WTC11 (cell line): ENCODE results near the gene DHRS1. TPM values are rescaled to one million over a fixed set of nuclear protein-coding genes. Genes with fewer than 3 reads are reported as not detected.

Experiments used
- ATAC-seq: fragments of 200-7000 bp; cut with Tn5 transposase; 2 replicates; pipeline ENCODE4 v1.10.0; 2021; ENCODE audit warnings: mild to moderate bottlenecking, moderate library complexity
- CTCF ChIA-PET: fragments of 300-600 bp; sonication (Branson Sonifier 250); formaldehyde crosslinking; loops from one replicate; lab custom pipeline; 2021; ENCODE audit warnings: antibody characterized with exemption; lab: Charles Lee
- POLR2A ChIA-PET: fragments of 350-600 bp; sonication (Branson Sonifier 250); formaldehyde crosslinking; loops from one replicate; lab custom pipeline; 2021; ENCODE audit warnings: antibody characterized with exemption; lab: Charles Lee
- DNase-seq: peaks from one replicate; pipeline ENCODE4 v3.0.0; 2021; ENCODE audit warnings: low spot score
- H3K27ac Mint-ChIP-seq: 2 replicates; pipeline ENCODE4 v1.8.0; 2021; ENCODE audit warnings: mixed read lengths
- H3K27me3 Mint-ChIP-seq: 2 replicates; pipeline ENCODE4 v1.8.0; 2021; ENCODE audit warnings: low read depth, mild to moderate bottlenecking, moderate library complexity, mixed read lengths
- H3K36me3 Mint-ChIP-seq: 2 replicates; pipeline ENCODE4 v1.8.0; 2021; ENCODE audit warnings: mixed read lengths
- H3K4me1 Mint-ChIP-seq: 2 replicates; pipeline ENCODE4 v1.8.0; 2022; ENCODE audit warnings: mixed read lengths
- H3K4me3 Mint-ChIP-seq: 2 replicates; pipeline ENCODE4 v1.8.0; 2021; ENCODE audit warnings: mild to moderate bottlenecking, moderate library complexity, mixed read lengths
- H3K9me3 Mint-ChIP-seq: 2 replicates; pipeline ENCODE4 v1.8.0; 2021; ENCODE audit warnings: mixed read lengths
- AFF4 ChIP-seq: sonication (generic); formaldehyde crosslinking; IDR thresholded peaks from 2 replicates; pipeline ENCODE4 v1.8.1; 2023; ENCODE audit warnings: mild to moderate bottlenecking, missing genetic modification reagents, borderline replicate concordance
- ETV6 ChIP-seq: sonication (generic); formaldehyde crosslinking; IDR thresholded peaks from 2 replicates; pipeline ENCODE4 v1.8.1; 2022; ENCODE audit warnings: mild to moderate bottlenecking, missing genetic modification reagents
- GABPB1 ChIP-seq: sonication (generic); formaldehyde crosslinking; IDR thresholded peaks from 2 replicates; pipeline ENCODE4 v1.8.1; 2023; ENCODE audit warnings: mild to moderate bottlenecking, missing genetic modification reagents
- GTF2I ChIP-seq: fragments of 250-450 bp; sonication (Bioruptor Pico); conservative IDR thresholded peaks from 2 replicates; pipeline ENCODE4 v1.4.0; 2021; ENCODE audit warnings: mild to moderate bottlenecking
- JUN ChIP-seq: sonication (generic); formaldehyde crosslinking; IDR thresholded peaks from 2 replicates; pipeline ENCODE4 v1.8.0; 2023; ENCODE audit warnings: mild to moderate bottlenecking, missing genetic modification reagents
- MAX ChIP-seq: sonication (generic); formaldehyde crosslinking; IDR thresholded peaks from 2 replicates; pipeline ENCODE4 v1.8.0; 2022; ENCODE audit warnings: mild to moderate bottlenecking, missing genetic modification reagents
- MLX ChIP-seq: sonication (generic); formaldehyde crosslinking; IDR thresholded peaks from 2 replicates; pipeline ENCODE4 v1.8.1; 2023; ENCODE audit warnings: mild to moderate bottlenecking, missing genetic modification reagents, moderate library complexity
- MXD4 ChIP-seq: fragments of 250-450 bp; sonication (Bioruptor Pico); IDR thresholded peaks from 2 replicates; pipeline ENCODE4 v1.8.0; 2021; ENCODE audit warnings: mild to moderate bottlenecking, moderate library complexity, borderline replicate concordance
- MYBL2 ChIP-seq: sonication (generic); formaldehyde crosslinking; IDR thresholded peaks from 2 replicates; pipeline ENCODE4 v1.8.1; 2023; ENCODE audit warnings: mild to moderate bottlenecking, moderate library complexity, missing genetic modification reagents
- NR1H2 ChIP-seq: sonication (generic); formaldehyde crosslinking; IDR thresholded peaks from 2 replicates; pipeline ENCODE4 v1.9.0; 2021; ENCODE audit warnings: mild to moderate bottlenecking, moderate library complexity, missing genetic modification reagents
- PRRX2 ChIP-seq: fragments of 250-450 bp; sonication (Bioruptor Pico); IDR thresholded peaks from 2 replicates; pipeline ENCODE4 v1.8.0; 2021; ENCODE audit warnings: mild to moderate bottlenecking
- TEAD1 ChIP-seq: sonication (generic); formaldehyde crosslinking; IDR thresholded peaks from 2 replicates; pipeline ENCODE4 v1.8.0; 2022; ENCODE audit warnings: mild to moderate bottlenecking, missing genetic modification reagents
- TEAD4 ChIP-seq: sonication (generic); formaldehyde crosslinking; IDR thresholded peaks from 2 replicates; pipeline ENCODE4 v1.8.0; 2022; ENCODE audit warnings: mild to moderate bottlenecking, missing genetic modification reagents
- TP53 ChIP-seq: sonication (generic); formaldehyde crosslinking; IDR thresholded peaks from 2 replicates; pipeline ENCODE4 v1.8.1; 2023; ENCODE audit warnings: mild to moderate bottlenecking, missing genetic modification reagents
- ZNF671 ChIP-seq: fragments of 250-450 bp; sonication (Bioruptor Pico); IDR thresholded peaks from 2 replicates; pipeline ENCODE4 v1.8.0; 2021; ENCODE audit warnings: mild to moderate bottlenecking
- total RNA-seq: library from RNA; stranded (reverse); gene quantifications from 3 replicates; pipeline ENCODE4 v1.2.3, GENCODE V29; 2021
- TF ChIP-seq, protein P1 (sequence below): sonication (generic); formaldehyde crosslinking; IDR thresholded peaks from 2 replicates; pipeline ENCODE4 v1.8.1; 2023; ENCODE audit warnings: mild to moderate bottlenecking, missing genetic modification reagents
- TF ChIP-seq, protein P2 (sequence below): sonication (generic); formaldehyde crosslinking; IDR thresholded peaks from 2 replicates; pipeline ENCODE4 v1.8.1; 2022; ENCODE audit warnings: low read depth, mild to moderate bottlenecking, moderate library complexity, missing genetic modification reagents, borderline replicate concordance
- TF ChIP-seq, protein P3 (sequence below): sonication (generic); formaldehyde crosslinking; conservative IDR thresholded peaks from 2 replicates; pipeline ENCODE4 v1.8.1; 2023; ENCODE audit warnings: mild to moderate bottlenecking, low read depth, missing genetic modification reagents, moderate library complexity

DHRS1 gene
- total RNA-seq, 1 experiment from 2014 or later, result 13.9 TPM

DNA sequence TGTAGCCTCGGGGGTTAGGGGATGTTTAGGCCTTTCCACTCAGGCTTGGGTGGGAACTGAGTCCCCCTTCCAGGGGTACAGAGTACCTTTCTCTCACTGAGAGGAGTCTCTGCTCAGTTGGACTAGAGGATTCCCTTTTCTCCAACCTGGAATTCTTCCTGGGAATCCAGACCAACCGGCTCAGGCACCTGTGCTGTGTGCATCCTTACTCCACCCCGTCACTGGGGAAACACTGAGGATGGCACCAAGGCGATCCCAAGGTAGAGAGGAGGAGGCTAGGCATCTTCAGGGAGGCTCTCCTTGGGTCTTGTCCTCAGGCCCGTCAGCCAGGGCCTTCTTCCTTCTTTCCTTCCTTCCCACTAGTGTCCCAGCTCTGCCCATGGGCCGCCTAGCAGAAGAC, 35.7 kb downstream of the DHRS1 start:
- H3K9me3 Mint-ChIP-seq, result no peaks in the 10 kb centered on the region
- ChIA-PET CTCF (interaction anchor here (1.2 to 2.6 kb wide), 2 partner anchors 21 to 44 kb away, joined by 4 to 17 read pairs; partner anchors contain the start of genes CIDEB and TINF2), POLR2A (no interaction called here)
- H3K27me3 Mint-ChIP-seq, result no peaks in the 10 kb centered on the region
- DNase-seq (no peak), ATAC-seq (no peak)
- H3K4me1 Mint-ChIP-seq, result no peaks in the 10 kb centered on the region
- H3K4me3 Mint-ChIP-seq, result no peak overlapping the region
- peaks cover 4% of the 10 kb centered on the region; the same call in 1 of the 2 replicates for H3K36me3 Mint-ChIP-seq
- TF ChIP-seq PRRX2 (no peak), ZNF671 (CRISPR knock-in tag) (no peak), JUN (CRISPR knock-in tag) (no peak)
- no peak overlapping the region for H3K27ac Mint-ChIP-seq

DNA sequence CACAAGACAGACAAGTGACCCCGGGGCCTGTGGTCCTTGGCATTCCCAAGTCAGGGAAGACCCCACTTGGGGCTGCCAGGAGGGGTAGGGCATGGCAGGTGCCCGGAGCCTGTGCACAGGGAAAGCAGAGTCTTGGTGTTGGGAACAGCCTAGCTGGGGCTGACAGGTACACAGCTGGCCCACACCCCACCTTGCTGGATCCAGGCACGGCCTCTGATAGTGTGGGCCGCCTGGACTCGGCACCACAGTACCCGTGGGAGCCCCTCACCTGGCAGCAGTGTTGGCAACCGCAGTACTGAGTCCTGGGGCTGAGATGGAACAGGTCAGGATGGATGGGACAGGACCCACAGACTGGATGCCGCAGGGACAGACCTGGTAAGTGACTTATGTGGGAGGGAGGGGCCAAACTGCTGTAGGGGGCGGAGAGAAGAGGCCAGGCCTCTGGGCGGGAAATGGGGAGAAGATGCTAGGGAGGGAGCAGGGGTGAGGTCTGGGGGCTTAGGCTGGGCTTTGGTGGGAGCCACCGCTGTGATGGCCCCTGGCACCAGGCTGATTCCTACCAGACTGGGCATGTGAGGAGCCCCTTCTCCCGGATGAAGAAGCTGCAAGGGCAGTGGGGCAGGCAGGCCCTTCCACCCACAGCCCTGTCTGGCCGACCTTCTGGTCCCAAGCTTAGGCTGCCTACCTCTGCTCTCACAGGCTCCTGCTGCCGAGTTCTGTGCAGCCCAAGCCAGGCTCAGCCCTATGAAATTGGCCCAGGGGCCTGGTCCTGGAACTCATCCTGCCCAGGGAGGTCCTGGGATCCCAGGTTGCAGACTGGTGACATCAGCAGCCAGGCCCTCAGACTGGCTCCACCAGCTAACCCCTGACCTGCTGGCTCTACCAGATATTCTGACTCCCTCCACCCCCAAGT, 36.5 kb downstream of the DHRS1 start, which contains the start of gene TGM1:
Gene TGM1, minus strand, starts transcription at position 357 of the 913 bp plus-strand sequence. CDS start 825 bp downstream, outside the sequence.
- ChIA-PET POLR2A (interaction anchor here (0.9 kb wide), 1 partner anchor 8 kb away, joined by 5 read pairs; the partner anchor contains the start of gene RABGGTA), CTCF (interaction anchor here (1.0 to 2.6 kb wide), 4 partner anchors 8 to 47 kb away, joined by 4 to 17 read pairs (median 6); partner anchors contain the start of genes CIDEB, RABGGTA and TINF2)
- DNase-seq, result no peak
- no peaks in the 10 kb centered on the region for H3K27me3 Mint-ChIP-seq
- no peaks in the 10 kb centered on the region for H3K9me3 Mint-ChIP-seq
- no peaks in the 10 kb centered on the region for H3K4me1 Mint-ChIP-seq
- no peak within 1 kb of the TSS for H3K4me3 Mint-ChIP-seq
- H3K36me3 Mint-ChIP-seq, result peaks cover 4% of the 10 kb centered on the region; the same call in 1 of the 2 replicates
- H3K27ac Mint-ChIP-seq, result no peak within 1 kb of the TSS
- TF ChIP-seq, protein P1, sequence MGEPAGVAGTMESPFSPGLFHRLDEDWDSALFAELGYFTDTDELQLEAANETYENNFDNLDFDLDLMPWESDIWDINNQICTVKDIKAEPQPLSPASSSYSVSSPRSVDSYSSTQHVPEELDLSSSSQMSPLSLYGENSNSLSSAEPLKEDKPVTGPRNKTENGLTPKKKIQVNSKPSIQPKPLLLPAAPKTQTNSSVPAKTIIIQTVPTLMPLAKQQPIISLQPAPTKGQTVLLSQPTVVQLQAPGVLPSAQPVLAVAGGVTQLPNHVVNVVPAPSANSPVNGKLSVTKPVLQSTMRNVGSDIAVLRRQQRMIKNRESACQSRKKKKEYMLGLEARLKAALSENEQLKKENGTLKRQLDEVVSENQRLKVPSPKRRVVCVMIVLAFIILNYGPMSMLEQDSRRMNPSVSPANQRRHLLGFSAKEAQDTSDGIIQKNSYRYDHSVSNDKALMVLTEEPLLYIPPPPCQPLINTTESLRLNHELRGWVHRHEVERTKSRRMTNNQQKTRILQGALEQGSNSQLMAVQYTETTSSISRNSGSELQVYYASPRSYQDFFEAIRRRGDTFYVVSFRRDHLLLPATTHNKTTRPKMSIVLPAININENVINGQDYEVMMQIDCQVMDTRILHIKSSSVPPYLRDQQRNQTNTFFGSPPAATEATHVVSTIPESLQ, result no peak
- no peak for TF ChIP-seq TP53
- no peak for TF ChIP-seq TEAD1 (CRISPR knock-in tag)
- TF ChIP-seq NR1H2, result no peak
- no peak for TF ChIP-seq ETV6 (CRISPR knock-in tag)
- no peak for TF ChIP-seq GTF2I (CRISPR knock-in tag)
- no peak for TF ChIP-seq MYBL2 (CRISPR knock-in tag)
- no peak for TF ChIP-seq JUN (CRISPR knock-in tag)
- TF ChIP-seq GABPB1 (CRISPR knock-in tag), result no peak
- no peak for TF ChIP-seq PRRX2
- TF ChIP-seq MAX (CRISPR knock-in tag), result no peak
- TF ChIP-seq, protein P2, sequence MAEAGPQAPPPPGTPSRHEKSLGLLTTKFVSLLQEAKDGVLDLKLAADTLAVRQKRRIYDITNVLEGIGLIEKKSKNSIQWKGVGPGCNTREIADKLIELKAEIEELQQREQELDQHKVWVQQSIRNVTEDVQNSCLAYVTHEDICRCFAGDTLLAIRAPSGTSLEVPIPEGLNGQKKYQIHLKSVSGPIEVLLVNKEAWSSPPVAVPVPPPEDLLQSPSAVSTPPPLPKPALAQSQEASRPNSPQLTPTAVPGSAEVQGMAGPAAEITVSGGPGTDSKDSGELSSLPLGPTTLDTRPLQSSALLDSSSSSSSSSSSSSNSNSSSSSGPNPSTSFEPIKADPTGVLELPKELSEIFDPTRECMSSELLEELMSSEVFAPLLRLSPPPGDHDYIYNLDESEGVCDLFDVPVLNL (CRISPR knock-in tag), result no peak
- TF ChIP-seq MXD4 (CRISPR knock-in tag), result no peak
- no peak for TF ChIP-seq MLX
- TF ChIP-seq, all 79 proteins: peak for 0
- peak; percentile 71 for ATAC-seq

DNA sequence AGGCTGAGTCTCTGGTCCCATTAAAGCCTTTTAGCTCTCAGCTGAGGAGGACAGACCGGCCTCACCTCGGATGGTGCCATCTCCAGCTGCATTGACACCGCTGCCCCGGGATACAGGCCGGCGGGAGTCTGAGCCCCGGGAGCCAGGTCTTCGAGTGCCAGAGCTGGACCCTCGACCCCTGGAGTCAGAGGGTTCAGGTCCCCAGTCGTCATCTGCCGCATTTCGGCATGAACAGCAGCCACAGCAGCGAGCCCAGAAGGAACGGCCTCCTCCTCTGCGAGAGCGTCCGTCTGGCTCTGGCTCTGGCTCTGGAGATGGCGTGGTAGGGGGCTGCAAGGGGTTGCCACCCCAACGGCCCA, 37.6 kb downstream of the DHRS1 start:
- ATAC-seq (no peak), DNase-seq (no peak)
- CTCF ChIA-PET, result interaction anchor here (1.0 to 2.6 kb wide), 4 partner anchors 9 to 49 kb away, joined by 3 to 17 read pairs (median 6); partner anchors contain the start of genes RABGGTA and TINF2
- Mint-ChIP-seq H3K4me3 (no peak overlapping the region), H3K36me3 (no peaks in the 10 kb centered on the region), H3K9me3 (no peaks in the 10 kb centered on the region), H3K27me3 (no peaks in the 10 kb centered on the region), H3K4me1 (no peaks in the 10 kb centered on the region), H3K27ac (no peak overlapping the region)
- POLR2A ChIA-PET, result interaction anchor here (0.9 kb wide), 1 partner anchor 9 kb away, joined by 5 read pairs; the partner anchor contains the start of gene RABGGTA
- no peak for TF ChIP-seq MAX (CRISPR knock-in tag)
- TF ChIP-seq, protein P3, sequence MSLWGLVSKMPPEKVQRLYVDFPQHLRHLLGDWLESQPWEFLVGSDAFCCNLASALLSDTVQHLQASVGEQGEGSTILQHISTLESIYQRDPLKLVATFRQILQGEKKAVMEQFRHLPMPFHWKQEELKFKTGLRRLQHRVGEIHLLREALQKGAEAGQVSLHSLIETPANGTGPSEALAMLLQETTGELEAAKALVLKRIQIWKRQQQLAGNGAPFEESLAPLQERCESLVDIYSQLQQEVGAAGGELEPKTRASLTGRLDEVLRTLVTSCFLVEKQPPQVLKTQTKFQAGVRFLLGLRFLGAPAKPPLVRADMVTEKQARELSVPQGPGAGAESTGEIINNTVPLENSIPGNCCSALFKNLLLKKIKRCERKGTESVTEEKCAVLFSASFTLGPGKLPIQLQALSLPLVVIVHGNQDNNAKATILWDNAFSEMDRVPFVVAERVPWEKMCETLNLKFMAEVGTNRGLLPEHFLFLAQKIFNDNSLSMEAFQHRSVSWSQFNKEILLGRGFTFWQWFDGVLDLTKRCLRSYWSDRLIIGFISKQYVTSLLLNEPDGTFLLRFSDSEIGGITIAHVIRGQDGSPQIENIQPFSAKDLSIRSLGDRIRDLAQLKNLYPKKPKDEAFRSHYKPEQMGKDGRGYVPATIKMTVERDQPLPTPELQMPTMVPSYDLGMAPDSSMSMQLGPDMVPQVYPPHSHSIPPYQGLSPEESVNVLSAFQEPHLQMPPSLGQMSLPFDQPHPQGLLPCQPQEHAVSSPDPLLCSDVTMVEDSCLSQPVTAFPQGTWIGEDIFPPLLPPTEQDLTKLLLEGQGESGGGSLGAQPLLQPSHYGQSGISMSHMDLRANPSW (CRISPR knock-in tag), result no peak
- TF ChIP-seq TEAD4 (CRISPR knock-in tag), result no peak
- no peak for TF ChIP-seq ZNF671 (CRISPR knock-in tag)
- no peak for TF ChIP-seq AFF4 (CRISPR knock-in tag)
